Motor neuron (in vitro differentiated cells): Measurements from ENCODE around the gene CCT5. TPM values are rescaled to one million over a fixed set of nuclear protein-coding genes. Genes with fewer than 3 reads are reported as not detected.
A peak's percentile ranks its signal among the peaks of the same experiment; 100 is the strongest.
"Not testable (repeated sequence)": the region's sequence is repeated elsewhere in the genome, so short reads cannot be mapped to it uniquely, and the experiment has no call there.

Source experiments
- ATAC-seq, 8 experiments: fragments of 200-7000 bp; cut with Tn5 transposase; replicated peaks in 6 of 8; 2 replicates each; pipeline ENCODE4 v1.8.0; 2021; ENCODE audit warnings: mild to moderate bottlenecking in 8 of 8, moderate library complexity in 8 of 8
- H3K27ac ChIP-seq, 2 donors: fragments of 250-450 bp; sonication (Bioruptor Pico); 2 replicates each; pipeline ENCODE4 v1.9.0; 2021; ENCODE audit warnings: antibody characterized with exemption in 2 of 2, mild to moderate bottlenecking in 2 of 2, moderate library complexity in 1 of 2
- H3K4me1 ChIP-seq, 2 donors: fragments of 250-450 bp; sonication (Bioruptor Pico); replicated peaks in 1 of 2; 2 replicates each; pipeline ENCODE4 v1.6.1; 2021; ENCODE audit warnings: antibody characterized with exemption in 2 of 2, mild to moderate bottlenecking in 2 of 2, moderate library complexity in 1 of 2
- H3K4me3 ChIP-seq, 5 donors: fragments of 250-450 bp; sonication (Bioruptor Pico); 2 replicates each; pipeline ENCODE4 v1.9.0; 2021; ENCODE audit warnings: antibody characterized with exemption in 5 of 5, mild to moderate bottlenecking in 5 of 5, moderate library complexity in 4 of 5
- WGBS, 10 experiments: fragments of 450-650 bp; shearing (Covaris generic); methylation state at CpG; one replicate each; pipeline ENCODE4 v1.0.0; 2022; 5-methylcytosine and 5-hydroxymethylcytosine counted together
- in situ Hi-C, 9 experiments: fragments of 400-800 bp; cut with MboI; loops; one replicate each; pipeline ENCODE4 v1.15.0; 2021; ENCODE audit warnings: low sequenced_read_pairs in 9 of 9, low pct_unique_long_range_greater_than_20kb in 2 of 9; ENCODE audit not compliant: unreplicated experiment in 9 of 9
- total RNA-seq, 8 experiments: library from RNA; unstranded; fragments of 300-600 nt; gene quantifications; 2 replicates each; pipeline versions ENCODE4 v1.2.3 to v1.2.4, GENCODE V29; 2022

Gene CCT5
- total RNA-seq, 8 experiments from 2014 or later = 183 to 475 (median 297) TPM

GRCh38 chr5:10227379-10227778 lies 22.7 kb upstream of the CCT5 start:
- in situ Hi-C loops = no loop called here
- Histone ChIP-seq H3K4me1 (no peaks in the 10 kb centered on the region), H3K27ac (no peak overlapping the region), H3K4me3 (no peak overlapping the region)
- peak in 3 of 8 experiments; percentile 32 to 52 (median 52) for ATAC-seq
- 31 to 96% (median 86%) methylated on average over 2 to 7 of the region's 7 CpGs; no CpG with 5 or more reads in 1 of the 10 experiments for WGBS, 10 experiments

- 86 to 100% (median 100%) methylated on average over 1 of the region's 1 CpG for WGBS, 10 experiments
- ATAC-seq = no peak
- H3K27ac ChIP-seq = no peak overlapping the region
- no peaks in the 10 kb centered on the region for H3K4me1 ChIP-seq
- in situ Hi-C loops = no loop called here
- H3K4me3 ChIP-seq = no peak overlapping the region
Observed at GRCh38 chr5:10228288-10228687, 21.8 kb upstream of the CCT5 start.

GRCh38 chr5:10229306-10230048 lies 20.6 kb upstream of the CCT5 start:
- ATAC-seq = peak in 2 of 8 experiments; percentile 50 to 72
- 60 to 98% (median 84%) methylated on average over 2 to 10 of the region's 11 CpGs; no CpG with 5 or more reads in 2 of the 10 experiments for WGBS, 10 experiments
- Histone ChIP-seq H3K4me1 (peaks cover 0 to 2% of the 10 kb centered on the region in 2 donors), H3K4me3 (no peak overlapping the region), H3K27ac (no peak overlapping the region)
- in situ Hi-C loops = no loop called here

DNA sequence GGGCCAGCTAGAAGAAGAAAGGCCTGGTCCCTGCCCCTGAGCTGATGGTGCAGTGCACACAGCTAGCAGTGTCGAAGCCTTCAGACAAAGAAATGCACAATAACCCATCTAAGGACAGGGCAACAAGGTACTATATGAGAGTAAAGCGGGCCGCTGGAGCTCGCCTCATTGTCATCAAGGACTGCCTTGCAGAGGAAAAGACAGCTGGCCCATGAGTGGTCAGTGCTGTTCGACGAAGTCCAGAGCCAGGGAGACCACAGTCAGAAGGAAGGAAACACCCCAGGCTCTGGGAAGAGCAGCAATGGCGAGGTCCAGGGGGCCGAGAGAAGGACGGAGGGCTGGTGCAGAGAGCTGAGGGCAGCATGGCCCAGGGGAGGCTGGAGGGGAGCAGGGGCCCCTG lies 17.7 kb upstream of the CCT5 start:
- in situ Hi-C loops = no loop called here
- 84 to 100% (median 100%) methylated on average over 1 to 6 of the region's 9 CpGs; no CpG with 5 or more reads in 6 of the 10 experiments for WGBS, 10 experiments
- H3K4me3 ChIP-seq = no peak overlapping the region
- ATAC-seq = no peak
- H3K4me1 ChIP-seq = peaks cover 0 to 2% of the 10 kb centered on the region in 2 donors
- H3K27ac ChIP-seq = no peak overlapping the region

DNA sequence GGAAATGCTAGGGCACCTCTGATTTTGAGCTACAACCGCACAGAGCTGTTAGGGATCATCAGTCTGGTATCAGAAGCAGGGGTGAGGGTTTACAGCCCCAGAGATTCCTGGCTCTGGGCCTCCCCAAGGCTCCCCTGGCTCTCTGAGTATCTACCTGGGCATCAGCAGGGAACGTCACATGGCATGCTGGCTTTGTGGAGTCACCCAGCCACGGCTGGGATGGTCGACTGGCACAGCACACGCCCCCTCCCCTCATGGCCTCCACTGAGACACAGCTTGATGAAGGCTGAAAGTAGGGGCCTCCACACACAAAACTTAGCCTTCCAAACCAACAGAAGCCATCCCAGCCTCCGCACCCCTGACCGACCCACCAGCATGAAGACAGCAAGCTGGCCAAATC lies 17.1 kb upstream of the CCT5 start:
- Histone ChIP-seq H3K4me1 (peaks cover 0 to 2% of the 10 kb centered on the region in 2 donors), H3K27ac (no peak overlapping the region), H3K4me3 (no peak overlapping the region)
- WGBS, 10 experiments = 67 to 100% (median 100%) methylated on average over 1 to 7 of the region's 7 CpGs; no CpG with 5 or more reads in 2 of the 10 experiments
- in situ Hi-C loops = no loop called here
- no peak for ATAC-seq

GRCh38 chr5:10233505-10233904 lies 16.6 kb upstream of the CCT5 start:
- ATAC-seq = peak; percentile 57 to 96 (median 88)

DNA sequence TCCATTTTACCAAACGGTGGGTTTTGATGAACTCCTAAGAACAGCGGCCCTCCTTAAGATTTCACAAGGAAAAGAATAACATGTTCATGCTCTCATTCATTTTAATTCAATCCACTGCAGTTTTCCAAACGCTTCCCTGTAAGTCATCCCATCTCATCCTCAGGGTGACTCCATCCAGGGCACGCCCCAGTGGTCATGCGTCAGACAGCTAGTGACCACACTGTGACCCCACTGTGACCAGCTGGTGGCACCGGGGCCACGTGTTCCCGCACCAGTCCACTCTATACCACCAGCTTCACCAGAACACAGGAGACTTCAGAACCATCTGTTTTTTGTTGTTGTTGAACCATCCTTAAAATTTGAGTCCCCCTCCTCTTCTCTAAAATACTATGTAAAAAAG lies 14.7 kb upstream of the CCT5 start:
- in situ Hi-C loops = no loop called here
- ATAC-seq = peak in 2 of 8 experiments; percentile 40 to 46
- WGBS, 10 experiments = 70 to 92% (median 85%) methylated on average over 2 to 6 of the region's 8 CpGs; no CpG with 5 or more reads in 1 of the 10 experiments

More at GRCh38 chr5:10233505-10233904, 16.6 kb upstream of the CCT5 start:
- 0 to 94% (median 66%) methylated on average over 1 to 7 of the region's 7 CpGs for WGBS, 10 experiments
- in situ Hi-C loops = no loop called here
- H3K4me3 ChIP-seq = no peak overlapping the region
- H3K27ac ChIP-seq = no peak overlapping the region
- peaks cover 0 to 2% of the 10 kb centered on the region in 2 donors for H3K4me1 ChIP-seq

GRCh38 chr5:10243660-10244240 lies 6.3 kb upstream of the CCT5 start:
- 38 to 100% (median 100%) methylated on average over 1 of the region's 1 CpG; no CpG with 5 or more reads in 2 of the 10 experiments for WGBS, 10 experiments
- ATAC-seq = no peak
- in situ Hi-C loops = no loop called here
- Histone ChIP-seq H3K27ac (no peak overlapping the region), H3K4me3 (no peak overlapping the region), H3K4me1 (peaks cover 4% of the 10 kb centered on the region in 2 donors)

More for the DNA sequence above, 14.7 kb upstream of the CCT5 start:
- no peak overlapping the region for H3K27ac ChIP-seq
- peaks cover 0 to 2% of the 10 kb centered on the region in 2 donors for H3K4me1 ChIP-seq
- H3K4me3 ChIP-seq = no peak overlapping the region

- Histone ChIP-seq H3K4me1 (peaks cover 4 to 5% of the 10 kb centered on the region in 2 donors), H3K4me3 (no peak overlapping the region), H3K27ac (no peak overlapping the region)
- in situ Hi-C loops = no loop called here
- no peak for ATAC-seq
- 83 to 100% (median 94%) methylated on average over 2 to 10 of the region's 10 CpGs for WGBS, 10 experiments
Observed at GRCh38 chr5:10244342-10244944, 5.6 kb upstream of the CCT5 start.

- Histone ChIP-seq H3K4me3 (no peak overlapping the region), H3K4me1 (peaks cover 7 to 12% of the 10 kb centered on the region in 2 donors), H3K27ac (no peak overlapping the region)
- no peak for ATAC-seq
- in situ Hi-C loops = no loop called here
- 80 to 100% (median 94%) methylated on average over 1 to 3 of the region's 3 CpGs; no CpG with 5 or more reads in 1 of the 10 experiments for WGBS, 10 experiments
Observed at GRCh38 chr5:10246761-10247160, 3.3 kb upstream of the CCT5 start.

DNA sequence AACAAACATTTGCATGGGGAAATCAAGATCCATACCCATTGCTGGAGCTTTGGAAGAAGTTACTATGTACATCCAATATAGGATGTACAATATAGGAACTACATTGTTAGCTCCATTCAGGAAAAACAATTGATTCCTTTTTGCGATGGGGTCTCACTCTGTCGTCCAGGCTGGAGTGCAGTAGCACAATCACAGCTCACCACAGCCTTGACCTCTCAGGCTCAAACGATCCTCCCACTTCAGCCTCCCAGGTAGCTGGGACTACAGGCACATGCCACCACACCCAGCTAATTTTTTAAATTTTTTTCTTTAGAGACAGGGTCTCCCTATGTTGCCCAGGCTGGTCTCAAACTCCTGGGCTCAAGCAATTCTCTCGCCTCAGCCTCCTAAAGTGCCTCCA lies 2.9 kb upstream of the CCT5 start:
- H3K4me1 ChIP-seq = peaks cover 12 to 14% of the 10 kb centered on the region in 2 donors
- 95 to 100% (median 100%) methylated on average over 1 to 4 of the region's 4 CpGs; no CpG with 5 or more reads in 1 of the 10 experiments for WGBS, 10 experiments
- H3K4me3 ChIP-seq, H3K27ac ChIP-seq, in situ Hi-C loops, ATAC-seq: not testable (repeated sequence)

DNA sequence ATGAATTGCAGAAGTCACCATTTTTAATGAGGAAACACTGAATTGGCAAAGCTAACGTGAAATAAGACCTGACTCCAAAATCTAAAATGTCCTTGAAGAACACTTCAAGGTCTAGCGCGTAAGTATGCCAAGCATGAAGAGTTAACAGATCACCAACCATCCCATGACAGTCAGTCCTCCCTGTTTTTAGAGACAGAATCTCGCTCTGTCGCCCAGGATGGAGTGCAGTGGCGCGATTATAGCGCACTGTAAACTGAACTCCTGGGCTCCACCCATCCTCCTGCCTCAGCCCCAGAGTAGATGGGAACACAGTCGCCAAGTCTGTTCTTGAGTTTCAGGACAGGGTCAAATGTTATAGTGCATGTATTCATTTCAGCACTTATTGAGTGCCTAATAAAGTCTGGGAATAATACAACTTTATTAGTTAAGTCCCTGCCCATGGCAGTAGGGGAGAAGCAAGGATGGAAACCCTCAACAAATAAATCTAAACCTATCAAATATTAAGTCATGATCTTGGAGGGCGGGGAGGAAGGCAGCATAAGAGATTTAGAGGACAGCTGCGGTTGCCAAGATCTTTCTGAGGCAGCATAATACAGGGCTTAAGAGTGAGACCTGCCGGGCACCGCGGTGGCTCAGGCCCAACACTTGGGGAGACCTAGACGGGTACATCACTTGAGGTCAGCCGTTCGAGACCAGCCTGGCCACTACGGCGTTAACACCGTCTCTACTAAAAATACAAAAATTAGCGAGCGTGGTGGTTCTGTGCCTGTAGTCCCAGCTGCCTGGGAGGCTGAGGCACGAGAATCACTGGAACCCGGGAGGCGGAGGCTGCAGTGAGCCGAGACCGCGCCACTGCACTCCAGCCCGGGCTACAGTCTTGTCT lies 1.5 kb upstream of the CCT5 start:
- Histone ChIP-seq H3K4me3 (peak overlapping the region; percentile 57 to 99 (median 73)), H3K4me1 (peaks cover 13 to 14% of the 10 kb centered on the region in 2 donors), H3K27ac (peak overlapping the region; percentile 97 to 99)
- in situ Hi-C loops = no loop called here
- ATAC-seq = no peak
- WGBS, 10 experiments = 36 to 100% (median 74%) methylated on average over 7 to 13 of the region's 29 CpGs; no CpG with 5 or more reads in 1 of the 10 experiments
